OCI-LY3 (cell line): ENCODE measurements around the gene MGA.

Experiments
- EZH2phosphoT487 ChIP-seq: fragments of 200-600 bp; shearing (Covaris generic); IDR thresholded peaks from 2 replicates; pipeline ENCODE4 v1.6.1; 2018; ENCODE audit warnings: antibody characterized with exemption, mixed run types, low read depth
- TF ChIP-seq, protein P1 (sequence below): fragments of 200-600, 300-600 bp; sonication (generic); IDR thresholded peaks from 2 replicates; pipeline ENCODE4 v1.5.1; 2014; ENCODE audit warnings: antibody characterized with exemption, low read length, low read depth

DNA sequence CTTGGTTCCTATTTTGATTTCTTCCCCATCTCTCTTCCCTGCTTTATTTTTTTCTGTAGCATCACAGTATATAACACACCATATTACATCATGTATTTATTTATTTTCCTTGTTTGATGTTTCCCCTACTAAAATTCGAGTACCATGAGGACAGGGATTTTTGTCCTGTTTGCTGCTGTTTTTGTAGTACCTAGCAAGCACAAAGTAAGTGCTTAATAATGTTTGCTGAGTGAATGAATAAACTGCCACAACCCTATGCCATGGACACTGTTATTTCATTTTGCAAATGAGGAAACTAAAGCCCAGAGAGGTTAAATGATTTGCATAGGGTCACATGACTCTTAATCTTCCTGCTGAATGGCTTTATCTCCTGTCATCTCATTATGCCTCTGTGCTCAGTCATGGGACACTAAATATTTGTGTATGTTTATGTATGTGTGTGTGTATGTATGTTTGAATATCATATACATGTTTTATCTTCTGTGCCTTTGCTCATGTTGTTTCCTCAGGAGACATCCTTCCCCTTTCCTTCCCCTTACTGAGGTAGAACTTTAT is 26.1 kb upstream of the MGA start:
- TF ChIP-seq, protein P1, sequence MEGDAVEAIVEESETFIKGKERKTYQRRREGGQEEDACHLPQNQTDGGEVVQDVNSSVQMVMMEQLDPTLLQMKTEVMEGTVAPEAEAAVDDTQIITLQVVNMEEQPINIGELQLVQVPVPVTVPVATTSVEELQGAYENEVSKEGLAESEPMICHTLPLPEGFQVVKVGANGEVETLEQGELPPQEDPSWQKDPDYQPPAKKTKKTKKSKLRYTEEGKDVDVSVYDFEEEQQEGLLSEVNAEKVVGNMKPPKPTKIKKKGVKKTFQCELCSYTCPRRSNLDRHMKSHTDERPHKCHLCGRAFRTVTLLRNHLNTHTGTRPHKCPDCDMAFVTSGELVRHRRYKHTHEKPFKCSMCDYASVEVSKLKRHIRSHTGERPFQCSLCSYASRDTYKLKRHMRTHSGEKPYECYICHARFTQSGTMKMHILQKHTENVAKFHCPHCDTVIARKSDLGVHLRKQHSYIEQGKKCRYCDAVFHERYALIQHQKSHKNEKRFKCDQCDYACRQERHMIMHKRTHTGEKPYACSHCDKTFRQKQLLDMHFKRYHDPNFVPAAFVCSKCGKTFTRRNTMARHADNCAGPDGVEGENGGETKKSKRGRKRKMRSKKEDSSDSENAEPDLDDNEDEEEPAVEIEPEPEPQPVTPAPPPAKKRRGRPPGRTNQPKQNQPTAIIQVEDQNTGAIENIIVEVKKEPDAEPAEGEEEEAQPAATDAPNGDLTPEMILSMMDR, result no peak
- TF ChIP-seq EZH2phosphoT487, result no peak
